Stimulated activated CD4-positive, alpha-beta T cell treated with anti-CD3 and anti-CD28 coated beads, Interleukin-15, amount 100 ng/mL, for 48 hours (primary cell): Measurements from ENCODE around the gene LHFPL3.
"Not testable (repeated sequence)": the region's sequence is repeated elsewhere in the genome, so short reads cannot be mapped to it uniquely, and the experiment has no call there.

Experiments used
- DNase-seq, 2 donors: peaks; one replicate each; pipeline ENCODE4 v3.0.0-alpha.2; 2020; ENCODE audit warnings: low read depth in 2 of 2

Gene LHFPL3

GRCh38 chr7:104894726-104895521 lies 566.5 kb downstream of the LHFPL3 start:
- DNase-seq: no peak

- DNase-seq: no peak
Observed at GRCh38 chr7:104895522-104896236, 567.3 kb downstream of the LHFPL3 start.

GRCh38 chr7:104898434-104898833 lies 570.0 kb downstream of the LHFPL3 start:
- DNase-seq: no peak

GRCh38 chr7:104900525-104901239 lies 572.3 kb downstream of the LHFPL3 start:
- no peak for DNase-seq

- DNase-seq: no peak
Observed at GRCh38 chr7:104901240-104901619, 572.8 kb downstream of the LHFPL3 start.

- DNase-seq: no peak
Observed at GRCh38 chr7:104902183-104902582, 573.8 kb downstream of the LHFPL3 start.

GRCh38 chr7:104903044-104903443 lies 574.6 kb downstream of the LHFPL3 start:
- DNase-seq: no peak

GRCh38 chr7:104903846-104904245 lies 575.4 kb downstream of the LHFPL3 start:
- DNase-seq: no peak

- DNase-seq: no peak
Observed at GRCh38 chr7:104906032-104906431, 577.6 kb downstream of the LHFPL3 start.

- DNase-seq: no peak
Observed at GRCh38 chr7:104906556-104906955, 578.2 kb downstream of the LHFPL3 start.

- no peak for DNase-seq
Observed at GRCh38 chr7:104908636-104909035, 580.2 kb downstream of the LHFPL3 start.

GRCh38 chr7:104909096-104909495 lies 580.7 kb downstream of the LHFPL3 start:
- DNase-seq: no peak

GRCh38 chr7:104914421-104914820 lies 586.0 kb downstream of the LHFPL3 start:
- DNase-seq: no peak

GRCh38 chr7:104921596-104921995 lies 593.2 kb downstream of the LHFPL3 start:
- DNase-seq: no peak

- DNase-seq: no peak
Observed at GRCh38 chr7:104922182-104923009, 594.0 kb downstream of the LHFPL3 start.

GRCh38 chr7:104923010-104923421 lies 594.6 kb downstream of the LHFPL3 start:
- peak; percentile 50 to 70 for DNase-seq

GRCh38 chr7:104926189-104926588 lies 597.8 kb downstream of the LHFPL3 start:
- not testable (repeated sequence) for DNase-seq

- DNase-seq: no peak
Observed at GRCh38 chr7:104926601-104927041, 598.2 kb downstream of the LHFPL3 start.

GRCh38 chr7:104927055-104927454 lies 598.7 kb downstream of the LHFPL3 start:
- no peak for DNase-seq

- no peak for DNase-seq
Observed at GRCh38 chr7:104928721-104929400, 600.5 kb downstream of the LHFPL3 start.

GRCh38 chr7:104929921-104930320 lies 601.5 kb downstream of the LHFPL3 start:
- DNase-seq: no peak
